ENCODE data around the gene RRAD. TPM values are rescaled to one million over a fixed set of nuclear protein-coding genes. Genes with fewer than 3 reads are reported as not detected.
A peak's percentile ranks its signal among the peaks of the same experiment; 100 is the strongest.
"Not testable (repeated sequence)": the region's sequence is repeated elsewhere in the genome, so short reads cannot be mapped to it uniquely, and the experiment has no call there.

Gene RRAD, protein sequence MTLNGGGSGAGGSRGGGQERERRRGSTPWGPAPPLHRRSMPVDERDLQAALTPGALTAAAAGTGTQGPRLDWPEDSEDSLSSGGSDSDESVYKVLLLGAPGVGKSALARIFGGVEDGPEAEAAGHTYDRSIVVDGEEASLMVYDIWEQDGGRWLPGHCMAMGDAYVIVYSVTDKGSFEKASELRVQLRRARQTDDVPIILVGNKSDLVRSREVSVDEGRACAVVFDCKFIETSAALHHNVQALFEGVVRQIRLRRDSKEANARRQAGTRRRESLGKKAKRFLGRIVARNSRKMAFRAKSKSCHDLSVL
- 0.94 and 0.96 TPM in 2 replicates for polyA plus RNA-seq (2013)

DNA sequence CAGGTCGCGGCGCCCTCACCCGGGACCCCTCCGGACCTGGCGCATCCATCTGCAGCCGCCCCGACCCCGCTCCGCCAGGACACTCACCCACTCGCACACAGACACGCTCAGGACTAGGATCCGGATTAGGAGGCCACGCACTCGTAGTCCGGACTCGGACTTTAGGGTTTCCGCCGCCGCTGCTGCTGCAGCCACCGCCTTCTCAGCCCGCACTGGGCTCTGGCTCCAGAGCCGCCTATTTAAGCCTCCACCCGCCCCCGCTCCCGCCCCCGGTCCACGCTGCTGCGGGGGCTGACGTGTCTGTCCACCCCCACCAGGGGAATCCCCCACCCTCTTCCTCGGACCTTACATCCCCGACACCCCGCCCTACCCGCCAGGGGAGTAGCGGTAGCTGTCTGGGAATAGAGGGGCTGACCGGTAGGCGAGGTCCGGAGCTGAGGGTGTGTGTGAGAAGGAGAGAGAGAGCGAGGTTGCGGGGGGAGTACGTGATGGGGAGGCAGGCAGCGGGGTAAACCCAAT, at the start of gene RRAD:
Gene RRAD, minus strand, starts transcription at position 214 of the 519 bp plus-strand sequence. CDS start 356 bp downstream, outside the sequence.
- no peak within 1 kb of the TSS for H3K14ac ChIP-seq (ENCODE audit: low read length)
- peaks cover 4% of the 10 kb centered on the region for H3K9me3 ChIP-seq (ENCODE audit: insufficient read depth, low read depth, low read length)
- no peak within 1 kb of the TSS for H2BK120ac ChIP-seq (ENCODE audit: insufficient read depth, low read length, poor library complexity)

DNA sequence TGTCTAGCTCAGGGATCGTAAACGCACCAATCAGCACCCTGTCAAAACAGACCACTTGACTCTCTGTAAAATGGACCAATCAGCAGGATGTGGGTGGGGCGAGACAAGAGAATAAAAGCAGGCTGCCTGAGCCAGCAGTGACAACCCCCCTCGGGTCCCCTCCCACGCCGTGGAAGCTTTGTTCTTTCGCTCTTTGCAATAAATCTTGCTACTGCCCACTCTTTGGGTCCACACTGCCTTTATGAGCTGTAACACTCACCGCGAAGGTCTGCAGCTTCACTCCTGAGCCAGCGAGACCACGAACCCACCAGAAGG, 49.6 kb upstream of the RRAD start:
- not testable (repeated sequence) for H2AFZ ChIP-seq (ENCODE audit: insufficient read depth, low read length, poor library complexity); H2BK120ac ChIP-seq (ENCODE audit: insufficient read depth, low read length, poor library complexity); H3K79me1 ChIP-seq (ENCODE audit: low read length); H4K8ac ChIP-seq (ENCODE audit: low read depth, low read length); H3K14ac ChIP-seq (ENCODE audit: low read length); DNase-seq; H3K27ac ChIP-seq (ENCODE audit: low read depth, low read length); H2AK5ac ChIP-seq (ENCODE audit: low read length); H3K18ac ChIP-seq (ENCODE audit: low read length); H2BK5ac ChIP-seq (ENCODE audit: low read depth, low read length, poor library complexity); H4K12ac ChIP-seq (ENCODE audit: low read depth, low read length); H3K27me3 ChIP-seq (ENCODE audit: insufficient read depth, low read length); H3K4me2 ChIP-seq (ENCODE audit: low read length); H3K4ac ChIP-seq (ENCODE audit: low read depth, low read length); H3K23ac ChIP-seq (ENCODE audit: low read length); H3K9me3 ChIP-seq (ENCODE audit: insufficient read depth, low read depth, low read length); H3K79me2 ChIP-seq (ENCODE audit: control insufficient read depth, insufficient read depth, low read length, poor library complexity); H2BK12ac ChIP-seq (ENCODE audit: low read length); H3K4me1 ChIP-seq (ENCODE audit: control insufficient read depth in 1 of 2, insufficient read depth in 2 of 2, low read length in 2 of 2); H3K9ac ChIP-seq (ENCODE audit: low read length); H3K36me3 ChIP-seq (ENCODE audit: control insufficient read depth in 1 of 2, insufficient read depth in 2 of 2, low read length in 2 of 2); H3K4me3 ChIP-seq (ENCODE audit: low read depth, low read length); H4K91ac ChIP-seq (ENCODE audit: low read depth, low read length)
- WGBS (ENCODE audit: extremely low coverage, insufficient coverage, insufficient read length): no CpG with 5 or more reads among the region's 11 CpGs

More for the DNA sequence above, at the start of gene RRAD:
- no CpG with 5 or more reads among the region's 42 CpGs for WGBS (ENCODE audit: extremely low coverage, insufficient coverage, insufficient read length)
- Histone ChIP-seq H3K79me1 (ENCODE audit: low read length) (no peaks in the 10 kb centered on the region), H2AK5ac (ENCODE audit: low read length) (no peak within 1 kb of the TSS), H3K9ac (ENCODE audit: low read length) (no peak within 1 kb of the TSS), H2BK5ac (ENCODE audit: low read depth, low read length, poor library complexity) (no peak within 1 kb of the TSS), H3K18ac (ENCODE audit: low read length) (no peak within 1 kb of the TSS), H4K91ac (ENCODE audit: low read depth, low read length) (no peak within 1 kb of the TSS), H4K12ac (ENCODE audit: low read depth, low read length) (no peak within 1 kb of the TSS), H3K36me3 (ENCODE audit: control insufficient read depth in 1 of 2, insufficient read depth in 2 of 2, low read length in 2 of 2) (no peaks in the 10 kb centered on the region), H2BK12ac (ENCODE audit: low read length) (no peak within 1 kb of the TSS), H3K27me3 (ENCODE audit: insufficient read depth, low read length) (peaks cover 32% of the 10 kb centered on the region), H3K27ac (ENCODE audit: low read depth, low read length) (no peak within 1 kb of the TSS), H4K8ac (ENCODE audit: low read depth, low read length) (no peak within 1 kb of the TSS), H3K23ac (ENCODE audit: low read length) (no peak within 1 kb of the TSS), H2AFZ (ENCODE audit: insufficient read depth, low read length, poor library complexity) (no peak within 1 kb of the TSS), H3K4me3 (ENCODE audit: low read depth, low read length) (no peak within 1 kb of the TSS), H3K4ac (ENCODE audit: low read depth, low read length) (no peak within 1 kb of the TSS), H3K4me2 (ENCODE audit: low read length) (peak within 1 kb of the TSS; percentile 38), H3K79me2 (ENCODE audit: control insufficient read depth, insufficient read depth, low read length, poor library complexity) (no peaks in the 10 kb centered on the region), H3K4me1 (ENCODE audit: control insufficient read depth in 1 of 2, insufficient read depth in 2 of 2, low read length in 2 of 2) (peaks cover 8 to 12% of the 10 kb centered on the region in 2 experiments)
- DNase-seq: peak; percentile 83 to 90

GRCh38 chr16:66974156-66974931, 49.0 kb upstream of the RRAD start:
- not testable (repeated sequence) for H3K36me3 ChIP-seq (ENCODE audit: control insufficient read depth in 1 of 2, insufficient read depth in 2 of 2, low read length in 2 of 2); H3K27me3 ChIP-seq (ENCODE audit: insufficient read depth, low read length); H3K18ac ChIP-seq (ENCODE audit: low read length); H3K9me3 ChIP-seq (ENCODE audit: insufficient read depth, low read depth, low read length); H3K4me3 ChIP-seq (ENCODE audit: low read depth, low read length); H3K4ac ChIP-seq (ENCODE audit: low read depth, low read length); H2BK5ac ChIP-seq (ENCODE audit: low read depth, low read length, poor library complexity); H3K14ac ChIP-seq (ENCODE audit: low read length); H4K91ac ChIP-seq (ENCODE audit: low read depth, low read length); H4K8ac ChIP-seq (ENCODE audit: low read depth, low read length); H2AK5ac ChIP-seq (ENCODE audit: low read length); H3K4me1 ChIP-seq (ENCODE audit: control insufficient read depth in 1 of 2, insufficient read depth in 2 of 2, low read length in 2 of 2); DNase-seq; H3K27ac ChIP-seq (ENCODE audit: low read depth, low read length); H3K23ac ChIP-seq (ENCODE audit: low read length); H3K4me2 ChIP-seq (ENCODE audit: low read length); H2BK120ac ChIP-seq (ENCODE audit: insufficient read depth, low read length, poor library complexity); H2BK12ac ChIP-seq (ENCODE audit: low read length); H3K79me1 ChIP-seq (ENCODE audit: low read length); H3K79me2 ChIP-seq (ENCODE audit: control insufficient read depth, insufficient read depth, low read length, poor library complexity); H3K9ac ChIP-seq (ENCODE audit: low read length); H2AFZ ChIP-seq (ENCODE audit: insufficient read depth, low read length, poor library complexity); H4K12ac ChIP-seq (ENCODE audit: low read depth, low read length)
- WGBS (ENCODE audit: extremely low coverage, insufficient coverage, insufficient read length): no CpG with 5 or more reads among the region's 32 CpGs

- no peak overlapping the region for H4K12ac ChIP-seq (ENCODE audit: low read depth, low read length)
- H3K79me1 ChIP-seq (ENCODE audit: low read length): no peaks in the 10 kb centered on the region
- no peak overlapping the region for H3K27ac ChIP-seq (ENCODE audit: low read depth, low read length)
- no peak overlapping the region for H2BK12ac ChIP-seq (ENCODE audit: low read length)
- H4K8ac ChIP-seq (ENCODE audit: low read depth, low read length): no peak overlapping the region
- no peaks in the 10 kb centered on the region for H3K27me3 ChIP-seq (ENCODE audit: insufficient read depth, low read length)
- no peak overlapping the region for H3K4ac ChIP-seq (ENCODE audit: low read depth, low read length)
- H2AFZ ChIP-seq (ENCODE audit: insufficient read depth, low read length, poor library complexity): no peak overlapping the region
- no CpG with 5 or more reads among the region's 6 CpGs for WGBS (ENCODE audit: extremely low coverage, insufficient coverage, insufficient read length)
- no peaks in the 10 kb centered on the region for H3K79me2 ChIP-seq (ENCODE audit: control insufficient read depth, insufficient read depth, low read length, poor library complexity)
- no peaks in the 10 kb centered on the region for H3K9me3 ChIP-seq (ENCODE audit: insufficient read depth, low read depth, low read length)
- no peaks in the 10 kb centered on the region for H3K4me1 ChIP-seq (ENCODE audit: control insufficient read depth in 1 of 2, insufficient read depth in 2 of 2, low read length in 2 of 2)
- no peak overlapping the region for H4K91ac ChIP-seq (ENCODE audit: low read depth, low read length)
- no peak for DNase-seq
- H2AK5ac ChIP-seq (ENCODE audit: low read length): no peak overlapping the region
- no peak overlapping the region for H2BK120ac ChIP-seq (ENCODE audit: insufficient read depth, low read length, poor library complexity)
- no peak overlapping the region for H3K4me2 ChIP-seq (ENCODE audit: low read length)
- H2BK5ac ChIP-seq (ENCODE audit: low read depth, low read length, poor library complexity): no peak overlapping the region
- no peak overlapping the region for H3K14ac ChIP-seq (ENCODE audit: low read length)
- H3K36me3 ChIP-seq (ENCODE audit: control insufficient read depth in 1 of 2, insufficient read depth in 2 of 2, low read length in 2 of 2): no peaks in the 10 kb centered on the region
- H3K18ac ChIP-seq (ENCODE audit: low read length): no peak overlapping the region
- H3K9ac ChIP-seq (ENCODE audit: low read length): no peak overlapping the region
- no peak overlapping the region for H3K4me3 ChIP-seq (ENCODE audit: low read depth, low read length)
- H3K23ac ChIP-seq (ENCODE audit: low read length): no peak overlapping the region
Measured at GRCh38 chr16:66973716-66974115, 48.4 kb upstream of the RRAD start.
